Gastrocnemius medialis (tissue), 4 donors: ENCODE measurements around the gene MAML3. TPM values are rescaled to one million over a fixed set of nuclear protein-coding genes. Genes with fewer than 3 reads are reported as not detected.
A peak's percentile ranks its signal among the peaks of the same experiment; 100 is the strongest.

ENCODE experiments used
- ATAC-seq, 2 donors: fragments of 150-250 bp; one replicate each; pipeline ENCODE4 v1.9.1; 2016
- DNase-seq, 2 donors: peaks; one replicate each; pipeline ENCODE4 v3.0.0-alpha.2; 2019
- H3K27ac ChIP-seq, 4 donors: fragments of 200-600 bp; sonication (generic); 1 replicate in 1 of 4; 2 replicates in 3 of 4; pipeline ENCODE4 v1.5.1; 2016 to 2018; ENCODE audit warnings: mild to moderate bottlenecking in 2 of 4, moderate library complexity in 1 of 4
- H3K27me3 ChIP-seq, 3 donors: fragments of 200-600 bp; sonication (generic) in 2 of 3; 1 replicate in 1 of 3; 2 replicates in 2 of 3; pipeline versions ENCODE4 v1.5.1 to v1.6.0; 2016 to 2019; ENCODE audit warnings: mild to moderate bottlenecking in 1 of 3, moderate library complexity in 1 of 3
- H3K36me3 ChIP-seq, 2 donors: fragments of 200-600 bp; sonication (generic) in 1 of 2; one replicate each; pipeline ENCODE4 v1.5.1; 2017 to 2018
- H3K4me1 ChIP-seq, 2 donors: fragments of 200-600 bp; sonication (generic) in 1 of 2; one replicate each; pipeline ENCODE4 v1.5.1; 2016 to 2017; ENCODE audit warnings: mild to moderate bottlenecking in 2 of 2
- H3K4me3 ChIP-seq, 4 donors: fragments of 200-600 bp; sonication (generic) in 3 of 4; 1 replicate in 1 of 4; 2 replicates in 3 of 4; pipeline ENCODE4 v1.5.1; 2016 to 2019; ENCODE audit warnings: mild to moderate bottlenecking in 2 of 4
- H3K9me3 ChIP-seq, 3 donors: fragments of 200-600 bp; sonication (generic) in 2 of 3; 1 replicate in 1 of 3; 2 replicates in 2 of 3; pipeline ENCODE4 v1.5.1; 2016 to 2019
- POLR2A ChIP-seq, 2 donors: fragments of 450-650 bp; IDR thresholded peaks; one replicate each; pipeline ENCODE4 v1.6.1; 2017; ENCODE audit warnings: antibody characterized with exemption in 2 of 2, mild to moderate bottlenecking in 2 of 2, moderate library complexity in 2 of 2
- in situ Hi-C, 4 donors: fragments of 200-750 bp; cut with MboI; loops; one replicate each; pipeline versions ENCODE4 v1.15.0 to v1.8.0; 2017; ENCODE audit warnings: low sequenced_read_pairs in 4 of 4
- intact Hi-C: fragments of 100-400 bp; cut with DNase I; formaldehyde crosslinking; loops from one replicate; pipeline ENCODE4 v1.15.1; 2023; ENCODE audit warnings: low total_unique reads
- total RNA-seq, 4 donors: library from RNA; depleted of rRNA; stranded (reverse); fragments of >200 nt; gene quantifications; one replicate each; pipeline versions ENCODE4 v1.1.0 to v1.2.3, GENCODE V29; 2016
- TF ChIP-seq, protein P1 (sequence below), 5 experiments: fragments of 450-650 bp in 3 of 5; fragments of 200-600 bp in 2 of 5; sonication (generic) in 2 of 5; IDR thresholded peaks in 4 of 5; conservative IDR thresholded peaks in 1 of 5; 1 replicate in 4 of 5; 2 replicates in 1 of 5; pipeline ENCODE4 v1.5.1; 2016 to 2019; ENCODE audit warnings: antibody characterized with exemption in 5 of 5, mild to moderate bottlenecking in 3 of 5, moderate library complexity in 3 of 5

MAML3 gene
- total RNA-seq, 4 donors from 2014 or later, result 0.98 to 1.5 (median 1.4) TPM

DNA sequence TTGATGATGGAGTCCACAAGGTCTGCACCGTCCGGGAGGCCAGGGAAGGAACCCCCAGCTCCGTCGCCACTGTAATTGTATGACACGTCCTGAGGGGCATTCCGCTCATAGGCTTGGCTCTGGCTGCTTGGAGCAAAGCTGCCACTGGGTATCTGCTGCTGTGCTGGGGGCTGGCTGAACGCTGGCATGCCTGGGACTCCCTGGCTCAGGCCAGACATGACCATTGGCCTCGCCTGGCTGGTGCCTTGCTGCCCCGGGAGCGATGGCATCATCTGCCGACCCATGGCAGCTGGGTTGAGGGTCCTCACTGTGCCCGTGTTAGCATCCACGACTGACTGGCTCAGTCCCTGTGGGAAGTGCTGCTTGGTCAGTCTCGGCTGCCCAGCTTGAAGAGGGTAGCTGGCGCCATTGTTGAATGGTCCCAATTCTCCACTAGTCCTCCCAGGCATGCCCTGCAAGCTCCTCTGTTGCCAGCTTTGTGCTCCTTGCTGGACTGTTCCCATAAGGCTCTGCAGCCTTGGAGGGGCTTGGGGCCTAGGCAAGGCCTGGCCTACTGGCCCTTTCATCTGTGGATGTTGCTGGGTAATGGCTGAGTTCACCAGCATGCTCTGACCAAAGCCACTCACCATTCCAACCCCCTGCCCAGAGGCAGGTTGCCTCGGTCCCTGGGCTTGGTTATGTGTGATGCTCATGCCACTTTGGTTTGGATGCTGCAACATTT lies 434.4 kb downstream of the MAML3 start:
- ATAC-seq, result no peak
- H3K27ac ChIP-seq, result no peak overlapping the region
- in situ Hi-C loops, result no loop called here
- DNase-seq, result no peak
- intact Hi-C loops, result no loop called here
- peaks cover 9 to 13% of the 10 kb centered on the region in 2 donors for H3K4me1 ChIP-seq
- no peak overlapping the region for H3K4me3 ChIP-seq
- TF ChIP-seq POLR2A (IDR thresholded peaks at IDR 0.05), result no peak
- TF ChIP-seq, protein P1, sequence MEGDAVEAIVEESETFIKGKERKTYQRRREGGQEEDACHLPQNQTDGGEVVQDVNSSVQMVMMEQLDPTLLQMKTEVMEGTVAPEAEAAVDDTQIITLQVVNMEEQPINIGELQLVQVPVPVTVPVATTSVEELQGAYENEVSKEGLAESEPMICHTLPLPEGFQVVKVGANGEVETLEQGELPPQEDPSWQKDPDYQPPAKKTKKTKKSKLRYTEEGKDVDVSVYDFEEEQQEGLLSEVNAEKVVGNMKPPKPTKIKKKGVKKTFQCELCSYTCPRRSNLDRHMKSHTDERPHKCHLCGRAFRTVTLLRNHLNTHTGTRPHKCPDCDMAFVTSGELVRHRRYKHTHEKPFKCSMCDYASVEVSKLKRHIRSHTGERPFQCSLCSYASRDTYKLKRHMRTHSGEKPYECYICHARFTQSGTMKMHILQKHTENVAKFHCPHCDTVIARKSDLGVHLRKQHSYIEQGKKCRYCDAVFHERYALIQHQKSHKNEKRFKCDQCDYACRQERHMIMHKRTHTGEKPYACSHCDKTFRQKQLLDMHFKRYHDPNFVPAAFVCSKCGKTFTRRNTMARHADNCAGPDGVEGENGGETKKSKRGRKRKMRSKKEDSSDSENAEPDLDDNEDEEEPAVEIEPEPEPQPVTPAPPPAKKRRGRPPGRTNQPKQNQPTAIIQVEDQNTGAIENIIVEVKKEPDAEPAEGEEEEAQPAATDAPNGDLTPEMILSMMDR (IDR thresholded peaks at IDR 0.05 in 4 of 5, conservative IDR thresholded peaks at IDR 0.05 in 1 of 5), result no peak
- no peaks in the 10 kb centered on the region for H3K36me3 ChIP-seq
- no peaks in the 10 kb centered on the region for H3K27me3 ChIP-seq
- no peaks in the 10 kb centered on the region for H3K9me3 ChIP-seq

DNA sequence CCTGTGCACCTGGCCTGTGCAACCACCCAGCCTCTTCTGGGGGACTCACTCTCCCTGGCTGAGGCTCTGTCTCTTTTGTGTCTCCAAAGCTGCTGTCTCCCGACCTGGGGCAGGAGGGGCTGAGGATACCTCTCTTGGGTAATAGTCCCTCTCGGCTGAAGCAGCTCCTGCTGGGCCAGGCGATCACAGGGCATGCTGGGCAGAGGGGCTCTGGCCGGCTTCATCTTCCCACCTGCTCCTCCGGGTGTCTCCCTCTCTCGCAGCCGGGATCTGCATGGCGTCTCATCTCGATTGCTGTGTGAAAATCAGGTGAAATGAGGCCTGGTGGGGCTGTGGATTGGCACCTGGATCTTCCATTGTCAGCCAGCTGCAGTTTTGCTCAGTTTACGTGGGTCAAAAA lies 435.2 kb downstream of the MAML3 start:
- H3K4me3 ChIP-seq, result no peak overlapping the region
- no peaks in the 10 kb centered on the region for H3K36me3 ChIP-seq
- peaks cover 9 to 13% of the 10 kb centered on the region in 2 donors for H3K4me1 ChIP-seq
- DNase-seq, result no peak
- ATAC-seq, result no peak
- H3K27ac ChIP-seq, result no peak overlapping the region
- intact Hi-C loops, result no loop called here
- in situ Hi-C loops, result no loop called here
- no peaks in the 10 kb centered on the region for H3K9me3 ChIP-seq
- no peak for TF ChIP-seq POLR2A (IDR thresholded peaks at IDR 0.05)
- TF ChIP-seq, protein P1 (IDR thresholded peaks at IDR 0.05 in 4 of 5, conservative IDR thresholded peaks at IDR 0.05 in 1 of 5), result no peak
- no peaks in the 10 kb centered on the region for H3K27me3 ChIP-seq

DNA sequence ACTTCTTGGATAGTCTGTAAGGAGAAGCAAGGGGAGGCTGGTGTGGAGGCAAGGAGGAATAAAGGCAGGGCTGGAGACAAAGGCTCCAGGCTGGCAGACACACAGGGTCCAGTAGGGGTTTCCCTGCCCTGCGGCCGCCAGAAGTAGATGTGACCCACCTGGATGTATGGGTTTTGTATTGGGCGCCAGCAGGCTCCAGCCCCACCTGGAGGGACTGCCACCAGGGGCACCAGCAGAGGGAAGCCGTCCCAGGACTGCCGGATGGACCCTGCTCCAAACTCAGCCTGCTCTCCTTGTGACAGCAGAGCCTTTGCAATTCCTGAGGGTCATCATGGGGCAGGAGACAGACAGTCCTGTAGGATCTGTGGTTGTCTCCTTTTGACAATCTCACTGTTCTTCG lies 435.6 kb downstream of the MAML3 start:
- H3K4me1 ChIP-seq, result peaks cover 9 to 13% of the 10 kb centered on the region in 2 donors
- H3K9me3 ChIP-seq, result no peaks in the 10 kb centered on the region
- in situ Hi-C loops, result no loop called here
- TF ChIP-seq, protein P1 (IDR thresholded peaks at IDR 0.05 in 4 of 5, conservative IDR thresholded peaks at IDR 0.05 in 1 of 5), result no peak
- TF ChIP-seq POLR2A (IDR thresholded peaks at IDR 0.05), result no peak
- no peak for ATAC-seq
- no peak overlapping the region for H3K27ac ChIP-seq
- DNase-seq, result no peak
- no peaks in the 10 kb centered on the region for H3K36me3 ChIP-seq
- intact Hi-C loops, result no loop called here
- no peaks in the 10 kb centered on the region for H3K27me3 ChIP-seq
- H3K4me3 ChIP-seq, result no peak overlapping the region

DNA sequence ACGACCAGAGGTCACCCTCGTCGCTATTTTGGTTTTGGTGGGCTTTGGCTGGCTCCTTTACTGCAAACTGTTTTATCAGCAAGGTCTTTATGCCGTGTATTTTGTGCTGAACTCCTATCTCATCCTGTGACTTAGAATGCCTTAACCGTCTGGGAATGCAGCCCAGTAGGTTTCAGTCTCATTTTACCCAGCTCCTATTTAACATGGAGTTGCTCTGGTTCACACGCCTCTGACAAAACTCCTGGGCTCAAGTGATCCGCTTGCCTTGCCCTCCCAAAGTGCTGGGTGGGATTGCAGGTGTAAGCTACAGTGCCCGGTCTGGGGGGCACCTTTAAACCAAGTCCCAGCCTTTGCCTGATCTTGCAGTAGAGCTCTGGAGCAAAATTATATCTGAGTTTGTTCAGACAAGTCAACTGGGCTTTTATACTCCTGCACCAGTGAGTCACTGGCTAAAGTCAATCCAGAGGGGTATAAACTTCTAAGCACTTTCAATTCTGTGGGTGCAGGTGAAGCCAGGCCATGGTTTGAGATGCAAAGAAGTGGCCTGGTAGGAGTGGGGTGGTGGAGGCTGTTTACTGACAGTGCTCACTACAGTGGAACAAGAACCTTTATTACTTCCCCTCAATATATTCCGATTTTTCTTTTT lies 438.1 kb downstream of the MAML3 start:
- Histone ChIP-seq H3K36me3 (no peaks in the 10 kb centered on the region), H3K4me1 (peaks cover 9 to 34% of the 10 kb centered on the region in 2 donors), H3K4me3 (no peak overlapping the region), H3K27ac (peak overlapping the region; percentile 57 to 70 (median 65)), H3K27me3 (no peaks in the 10 kb centered on the region), H3K9me3 (no peaks in the 10 kb centered on the region)
- ATAC-seq, result peak; percentile 57 to 82
- intact Hi-C loops (no loop called here), in situ Hi-C loops (no loop called here)
- peak in 1 of 2 donors; percentile 47 for DNase-seq
- TF ChIP-seq, protein P1 (IDR thresholded peaks at IDR 0.05 in 4 of 5, conservative IDR thresholded peaks at IDR 0.05 in 1 of 5), result no peak
- TF ChIP-seq POLR2A (IDR thresholded peaks at IDR 0.05), result no peak
